Retinal pigment epithelial cell (primary cell): ENCODE data around the gene AASDH.

Source experiments
- DNase-seq: peaks from one replicate; pipeline ENCODE4 v3.0.0-alpha.2; 2010; ENCODE audit warnings: low read depth
- H3K4me3 ChIP-seq: 2 replicates; pipeline ENCODE4 v1.5.1; 2011; ENCODE audit warnings: mild to moderate bottlenecking, low read length, control low read depth, moderate library complexity
- CTCF ChIP-seq: conservative IDR thresholded peaks from 2 replicates; pipeline ENCODE4 v1.5.1; 2011; ENCODE audit warnings: low read depth, low read length, control low read depth, inconsistent platforms

Gene AASDH

GRCh38 chr4:56389558-56389957, 2.3 kb upstream of the AASDH start:
- H3K4me3 ChIP-seq, result no peak overlapping the region
- TF ChIP-seq CTCF, result no peak
- no peak for DNase-seq

- peak overlapping the region; percentile 96 for H3K4me3 ChIP-seq
- TF ChIP-seq CTCF, result no peak
- DNase-seq, result no peak
These were observed 1.0 kb upstream of the AASDH start for GRCh38 chr4:56388306-56388705.

GRCh38 chr4:56386091-56386490, 1.2 kb downstream of the AASDH start:
- TF ChIP-seq CTCF, result no peak
- peak overlapping the region; percentile 36 for H3K4me3 ChIP-seq

GRCh38 chr4:56375458-56375857, 11.8 kb downstream of the AASDH start:
- no peak for DNase-seq
- H3K4me3 ChIP-seq, result no peak overlapping the region
- TF ChIP-seq CTCF, result no peak

More at GRCh38 chr4:56386091-56386490, 1.2 kb downstream of the AASDH start:
- DNase-seq, result no peak

GRCh38 chr4:56374956-56375355, 12.3 kb downstream of the AASDH start:
- DNase-seq, result no peak
- no peak overlapping the region for H3K4me3 ChIP-seq
- no peak for TF ChIP-seq CTCF

- DNase-seq, result no peak
- TF ChIP-seq CTCF, result no peak
- H3K4me3 ChIP-seq, result no peak overlapping the region
These were observed 14.5 kb downstream of the AASDH start for GRCh38 chr4:56372774-56373173.

GRCh38 chr4:56371426-56372220, 15.7 kb downstream of the AASDH start:
- no peak overlapping the region for H3K4me3 ChIP-seq
- no peak for TF ChIP-seq CTCF
- peak; percentile 18 for DNase-seq
